HG03108 (cell line): ENCODE data around the gene AUH.
"Not testable (repeated sequence)": the region's sequence is repeated elsewhere in the genome, so short reads cannot be mapped to it uniquely, and the experiment has no call there.

Experiments
- ATAC-seq: cut with Tn5 transposase; IDR thresholded peaks from one replicate; pipeline ENCODE4 v1.9.1; 2021; ENCODE audit warnings: moderate library complexity; ENCODE audit not compliant: unreplicated experiment

AUH gene

GRCh38 chr9:91361291-91362050 lies at the start of gene AUH:
AUH (minus strand) TSS chr9:91361918; CDS start chr9:91361889, 29 bp downstream.
- ATAC-seq, result peak; percentile 88

- ATAC-seq, result no peak
These were observed 49.5 kb upstream of the AUH start for GRCh38 chr9:91411096-91411771.

GRCh38 chr9:91410161-91410560 lies 48.4 kb upstream of the AUH start:
- ATAC-seq, result no peak

GRCh38 chr9:91408475-91408874 lies 46.8 kb upstream of the AUH start:
- ATAC-seq, result no peak

- no peak for ATAC-seq
These were observed 46.0 kb upstream of the AUH start for GRCh38 chr9:91407580-91408318.

GRCh38 chr9:91405343-91406077 lies 43.8 kb upstream of the AUH start:
- ATAC-seq, result no peak

- ATAC-seq, result no peak
These were observed 42.2 kb upstream of the AUH start for GRCh38 chr9:91403665-91404543.

GRCh38 chr9:91398926-91399325 lies 37.2 kb upstream of the AUH start:
- ATAC-seq, result no peak

- peak; percentile 74 for ATAC-seq
These were observed 34.1 kb upstream of the AUH start for GRCh38 chr9:91395553-91396471.

- ATAC-seq, result no peak
These were observed 33.4 kb upstream of the AUH start for GRCh38 chr9:91395106-91395552.

- no peak for ATAC-seq
These were observed 32.1 kb upstream of the AUH start for GRCh38 chr9:91393826-91394225.

GRCh38 chr9:91392435-91392834 lies 30.7 kb upstream of the AUH start:
- ATAC-seq, result no peak

GRCh38 chr9:91391818-91392217 lies 30.1 kb upstream of the AUH start:
- ATAC-seq, result no peak

- ATAC-seq, result no peak
These were observed 29.7 kb upstream of the AUH start for GRCh38 chr9:91391412-91391811.

- ATAC-seq, result not testable (repeated sequence)
These were observed 28.0 kb upstream of the AUH start for GRCh38 chr9:91389686-91390085.

- ATAC-seq, result no peak
These were observed 25.0 kb upstream of the AUH start for GRCh38 chr9:91386765-91387164.

- no peak for ATAC-seq
These were observed 23.2 kb upstream of the AUH start for GRCh38 chr9:91384954-91385353.

- ATAC-seq, result no peak
These were observed 21.9 kb upstream of the AUH start for GRCh38 chr9:91383577-91383976.

- no peak for ATAC-seq
These were observed 20.6 kb upstream of the AUH start for GRCh38 chr9:91382298-91382697.
